Nephron progenitor cell (in vitro differentiated cells): ENCODE data around the gene NIPAL3.

Experiments
- DNase-seq: peaks from one replicate; pipeline ENCODE4 v3.0.0; 2021
- H3K27ac Mint-ChIP-seq: 2 replicates; pipeline ENCODE4 v1.8.0; 2021; ENCODE audit warnings: mild to moderate bottlenecking, moderate library complexity, mixed read lengths
- H3K27me3 Mint-ChIP-seq: 2 replicates; pipeline ENCODE4 v1.8.0; 2021; ENCODE audit warnings: mild to moderate bottlenecking, low read depth, mixed read lengths; ENCODE audit not compliant: poor library complexity
- H3K36me3 Mint-ChIP-seq: 2 replicates; pipeline ENCODE4 v1.8.0; 2021; ENCODE audit warnings: low read depth, mixed read lengths
- H3K4me1 Mint-ChIP-seq: 2 replicates; pipeline ENCODE4 v1.8.0; 2021; ENCODE audit warnings: mixed read lengths
- H3K4me3 Mint-ChIP-seq: 2 replicates; pipeline ENCODE4 v1.8.0; 2021; ENCODE audit warnings: mild to moderate bottlenecking, moderate library complexity, mixed read lengths
- H3K9me3 Mint-ChIP-seq: 2 replicates; pipeline ENCODE4 v1.8.0; 2021; ENCODE audit warnings: mild to moderate bottlenecking, moderate library complexity, mixed read lengths
- TF ChIP-seq, protein P1 (sequence below): fragments of 200-600 bp; sonication (generic); IDR thresholded peaks from 2 replicates; pipeline ENCODE4 v1.5.0; 2021; ENCODE audit warnings: antibody characterized with exemption

Gene NIPAL3

DNA sequence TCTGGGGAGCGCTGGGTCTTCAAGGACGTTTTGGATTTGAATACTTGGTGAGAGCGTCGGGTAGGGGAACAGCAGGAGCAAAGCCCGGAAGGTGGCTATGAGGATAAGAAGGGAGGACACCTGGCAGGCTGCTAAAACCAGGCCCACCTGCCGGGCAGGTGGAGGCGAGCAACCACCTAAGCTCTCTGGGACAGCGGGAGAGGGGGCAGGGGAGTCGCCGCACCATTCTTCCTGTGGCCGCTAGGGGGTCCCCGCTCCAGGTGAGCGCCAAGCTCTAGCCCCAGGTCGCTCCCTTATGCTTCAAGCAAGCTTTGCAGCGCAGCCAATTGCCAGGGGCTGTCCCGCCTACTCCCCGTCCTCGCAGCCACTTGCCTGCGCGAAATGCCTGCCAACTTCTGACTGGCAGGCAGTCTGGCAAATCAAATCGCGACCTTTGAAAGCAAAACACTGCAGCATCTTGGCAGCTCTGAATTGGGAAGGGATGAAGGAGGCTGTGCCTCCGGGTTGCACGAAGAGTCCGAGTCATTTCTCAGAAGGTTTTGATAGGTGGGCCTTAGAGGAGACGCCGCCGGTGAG, at the start of gene NIPAL3:
Gene NIPAL3 (plus strand): TSS at position 469 of the 576 bp plus-strand sequence. CDS start 3,746 bp downstream, outside the sequence.
- Mint-ChIP-seq H3K4me3 (peak within 1 kb of the TSS; percentile 95), H3K27ac (no peak within 1 kb of the TSS), H3K4me1 (peaks cover 49% of the 10 kb centered on the region), H3K9me3 (no peaks in the 10 kb centered on the region), H3K36me3 (peaks cover 5% of the 10 kb centered on the region), H3K27me3 (peaks cover 29% of the 10 kb centered on the region)
- peak; percentile 97 for DNase-seq
- TF ChIP-seq, protein P1, sequence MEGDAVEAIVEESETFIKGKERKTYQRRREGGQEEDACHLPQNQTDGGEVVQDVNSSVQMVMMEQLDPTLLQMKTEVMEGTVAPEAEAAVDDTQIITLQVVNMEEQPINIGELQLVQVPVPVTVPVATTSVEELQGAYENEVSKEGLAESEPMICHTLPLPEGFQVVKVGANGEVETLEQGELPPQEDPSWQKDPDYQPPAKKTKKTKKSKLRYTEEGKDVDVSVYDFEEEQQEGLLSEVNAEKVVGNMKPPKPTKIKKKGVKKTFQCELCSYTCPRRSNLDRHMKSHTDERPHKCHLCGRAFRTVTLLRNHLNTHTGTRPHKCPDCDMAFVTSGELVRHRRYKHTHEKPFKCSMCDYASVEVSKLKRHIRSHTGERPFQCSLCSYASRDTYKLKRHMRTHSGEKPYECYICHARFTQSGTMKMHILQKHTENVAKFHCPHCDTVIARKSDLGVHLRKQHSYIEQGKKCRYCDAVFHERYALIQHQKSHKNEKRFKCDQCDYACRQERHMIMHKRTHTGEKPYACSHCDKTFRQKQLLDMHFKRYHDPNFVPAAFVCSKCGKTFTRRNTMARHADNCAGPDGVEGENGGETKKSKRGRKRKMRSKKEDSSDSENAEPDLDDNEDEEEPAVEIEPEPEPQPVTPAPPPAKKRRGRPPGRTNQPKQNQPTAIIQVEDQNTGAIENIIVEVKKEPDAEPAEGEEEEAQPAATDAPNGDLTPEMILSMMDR, result peak; percentile 89

DNA sequence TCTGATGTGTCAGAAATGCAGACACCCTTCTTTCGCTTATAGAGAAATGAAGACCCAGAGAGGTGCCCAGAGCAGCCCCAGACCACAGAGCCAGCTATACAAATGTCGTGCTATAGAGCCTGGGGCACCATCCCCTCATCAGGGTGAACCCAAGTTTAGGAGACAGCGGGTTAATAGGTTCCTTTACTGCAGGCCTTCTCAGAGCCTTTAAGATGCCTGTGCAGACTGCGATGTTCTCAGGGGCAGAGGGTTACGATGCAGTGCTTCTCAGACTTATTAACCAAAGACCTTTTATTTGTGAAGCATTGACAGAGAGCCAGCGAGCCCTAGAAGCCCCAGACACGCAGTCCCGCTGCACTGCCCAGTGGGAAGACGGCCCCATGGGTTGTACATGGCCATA, 48.9 kb upstream of the NIPAL3 start:
- TF ChIP-seq, protein P1, result no peak
- H3K27ac Mint-ChIP-seq, result no peak overlapping the region
- H3K27me3 Mint-ChIP-seq, result peaks cover 11% of the 10 kb centered on the region

DNA sequence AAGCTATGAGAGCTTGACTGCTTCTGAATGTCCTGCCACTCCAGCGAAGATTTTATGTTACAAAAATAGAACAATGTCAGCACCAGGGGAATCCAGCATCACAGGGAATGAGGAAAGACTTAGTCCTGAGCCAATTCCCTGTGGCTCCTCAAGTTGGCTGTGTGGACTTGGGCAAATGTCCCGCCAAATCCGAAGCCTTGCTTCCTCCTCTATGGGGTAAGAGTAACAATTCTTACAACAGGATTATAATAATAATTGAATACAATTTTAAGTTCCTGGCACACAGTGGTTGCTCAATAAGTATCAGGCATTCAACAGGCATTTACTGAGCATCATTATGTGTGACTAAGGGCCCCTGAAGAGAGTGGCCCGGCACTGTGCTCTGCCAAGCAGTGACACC, 46.4 kb upstream of the NIPAL3 start:
- Mint-ChIP-seq H3K36me3 (peaks cover 6% of the 10 kb centered on the region), H3K4me3 (no peak overlapping the region), H3K27me3 (peaks cover 7% of the 10 kb centered on the region), H3K27ac (no peak overlapping the region), H3K4me1 (peaks cover 23% of the 10 kb centered on the region), H3K9me3 (no peaks in the 10 kb centered on the region)
- DNase-seq, result no peak
- TF ChIP-seq, protein P1, result no peak

More for the DNA sequence above, 48.9 kb upstream of the NIPAL3 start:
- Mint-ChIP-seq H3K9me3 (no peaks in the 10 kb centered on the region), H3K4me1 (peaks cover 25% of the 10 kb centered on the region), H3K36me3 (peaks cover 6% of the 10 kb centered on the region), H3K4me3 (no peak overlapping the region)
- no peak for DNase-seq

DNA sequence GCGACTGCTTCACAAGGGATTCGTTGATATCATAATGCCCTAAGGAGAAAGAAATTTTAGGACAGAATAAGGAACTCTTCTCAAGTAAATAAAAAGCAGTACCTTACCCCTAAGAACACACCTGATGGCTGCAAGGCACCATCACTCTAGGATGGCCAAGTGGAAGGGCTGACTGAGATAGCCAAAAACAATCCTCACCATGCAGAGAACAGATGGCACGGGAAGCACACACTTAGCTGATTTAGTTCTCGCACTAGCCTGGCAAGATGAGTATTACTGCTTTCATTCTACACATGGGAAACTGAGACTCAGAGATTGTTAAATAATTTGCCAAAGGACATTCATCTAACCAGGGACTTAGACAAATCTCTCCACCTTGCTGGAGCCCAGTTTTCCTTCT, 45.8 kb upstream of the NIPAL3 start:
- Mint-ChIP-seq H3K27me3 (peaks cover 6% of the 10 kb centered on the region), H3K4me1 (peaks cover 23% of the 10 kb centered on the region), H3K9me3 (no peaks in the 10 kb centered on the region), H3K36me3 (peaks cover 6% of the 10 kb centered on the region), H3K27ac (no peak overlapping the region), H3K4me3 (no peak overlapping the region)
- TF ChIP-seq, protein P1, result no peak
- DNase-seq, result no peak

DNA sequence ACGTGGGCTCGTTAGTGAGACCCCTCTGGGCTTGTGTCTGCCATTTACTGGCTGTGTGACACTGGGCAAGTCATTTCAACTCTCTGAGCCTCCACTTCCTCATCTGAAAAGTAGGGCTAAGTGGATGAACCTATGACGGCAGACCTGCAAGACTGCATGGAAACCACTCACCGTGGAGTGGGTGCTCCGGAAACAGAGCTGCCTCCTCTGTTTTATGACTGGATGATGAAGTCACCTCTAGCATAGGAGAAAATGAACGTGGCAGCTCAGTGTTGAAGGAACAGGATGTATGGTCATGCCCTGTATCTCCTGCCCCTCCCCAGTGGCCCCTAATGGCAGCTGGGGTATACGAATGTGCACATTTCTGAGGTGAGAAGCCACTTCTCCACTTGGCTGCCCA, 42.6 kb upstream of the NIPAL3 start:
- Mint-ChIP-seq H3K9me3 (no peaks in the 10 kb centered on the region), H3K27ac (no peak overlapping the region), H3K36me3 (peaks cover 7% of the 10 kb centered on the region), H3K4me1 (peaks cover 29% of the 10 kb centered on the region), H3K27me3 (peaks cover 7% of the 10 kb centered on the region), H3K4me3 (no peak overlapping the region)
- TF ChIP-seq, protein P1, result no peak
- DNase-seq, result no peak

DNA sequence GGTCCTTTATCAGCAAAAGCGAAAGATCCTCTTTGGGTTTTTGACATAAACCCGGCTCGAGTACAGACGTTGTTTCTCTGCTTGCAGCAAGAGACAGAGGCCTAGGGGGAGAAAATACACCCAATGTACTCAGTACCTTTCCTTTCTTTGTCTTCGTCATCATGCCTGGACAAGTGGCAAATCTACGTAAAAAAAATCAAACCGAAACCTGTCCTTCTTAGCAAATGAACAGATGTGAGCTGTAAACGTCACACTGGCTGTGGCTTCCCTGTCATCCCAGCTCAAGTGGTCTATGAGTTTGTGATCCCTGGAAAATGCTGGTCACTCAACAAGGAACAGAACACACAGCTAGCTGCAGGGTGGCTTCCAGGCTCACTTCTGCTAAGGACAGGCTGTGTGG, 41.9 kb upstream of the NIPAL3 start:
- Mint-ChIP-seq H3K4me3 (no peak overlapping the region), H3K9me3 (no peaks in the 10 kb centered on the region)

More for the DNA sequence above, 41.9 kb upstream of the NIPAL3 start:
- peaks cover 10% of the 10 kb centered on the region for H3K36me3 Mint-ChIP-seq
- no peak for DNase-seq
- peaks cover 7% of the 10 kb centered on the region for H3K27me3 Mint-ChIP-seq
- H3K27ac Mint-ChIP-seq, result no peak overlapping the region
- peaks cover 29% of the 10 kb centered on the region for H3K4me1 Mint-ChIP-seq
- TF ChIP-seq, protein P1, result no peak
